KMS-11 (cell line): Measurements from ENCODE around the gene ACTL10.

Experiments used
- H2AFZ ChIP-seq: fragments of 200-600 bp; sonication (generic); 2 replicates; pipeline ENCODE4 v1.6.1; 2016; ENCODE audit warnings: antibody characterized with exemption, mixed run types, low read depth
- H3K27ac ChIP-seq: fragments of 200-600 bp; sonication (generic); 2 replicates; pipeline ENCODE4 v1.6.1; 2016; ENCODE audit warnings: mild to moderate bottlenecking, mixed run types
- H3K27me3 ChIP-seq: fragments of 200-600 bp; sonication (generic); 2 replicates; pipeline ENCODE4 v1.6.1; 2017; ENCODE audit warnings: mild to moderate bottlenecking, low read depth, mixed run types, moderate library complexity; ENCODE audit not compliant: insufficient read depth
- H3K36me3 ChIP-seq: fragments of 200-600 bp; sonication (generic); 2 replicates; pipeline ENCODE4 v1.6.1; 2017; ENCODE audit warnings: mild to moderate bottlenecking, mixed run types; ENCODE audit not compliant: insufficient read depth
- H3K4me1 ChIP-seq: fragments of 200-600 bp; sonication (generic); 2 replicates; pipeline ENCODE4 v1.6.1; 2016; ENCODE audit warnings: mild to moderate bottlenecking, low read depth, mixed run types; ENCODE audit not compliant: poor library complexity, severe bottlenecking
- H3K4me2 ChIP-seq: fragments of 200-600 bp; sonication (generic); 2 replicates; pipeline ENCODE4 v1.7.0; 2016; ENCODE audit warnings: mild to moderate bottlenecking, mixed run types
- H3K4me3 ChIP-seq: fragments of 200-600 bp; sonication (generic); IDR thresholded peaks from 2 replicates; pipeline ENCODE4 v1.6.1; 2017; ENCODE audit warnings: low read depth, low read length, mixed read lengths; ENCODE audit not compliant: insufficient read depth
- H3K79me2 ChIP-seq: fragments of 200-600 bp; sonication (generic); 2 replicates; pipeline ENCODE4 v1.6.1; 2016; ENCODE audit warnings: low read depth, mixed run types; ENCODE audit not compliant: insufficient read depth
- H3K9ac ChIP-seq: fragments of 200-600 bp; sonication (generic); 2 replicates; pipeline ENCODE4 v1.6.1; 2016; ENCODE audit warnings: mild to moderate bottlenecking, mixed run types
- H4K20me1 ChIP-seq: fragments of 200-600 bp; sonication (generic); 2 replicates; pipeline ENCODE4 v1.6.1; 2016; ENCODE audit warnings: mild to moderate bottlenecking, mixed run types; ENCODE audit not compliant: insufficient read depth
- CTCF ChIP-seq: fragments of 200-600 bp; sonication (generic); conservative IDR thresholded peaks from 2 replicates; pipeline ENCODE4 v1.6.1; 2017; ENCODE audit warnings: low read depth, mild to moderate bottlenecking, antibody characterized with exemption, low read length, moderate library complexity, mixed read lengths

Gene ACTL10

GRCh38 chr20:33681728-33682353, 15.1 kb downstream of the ACTL10 start:
- peaks cover 56% of the 10 kb centered on the region for H3K79me2 ChIP-seq
- peaks cover 19% of the 10 kb centered on the region for H4K20me1 ChIP-seq
- no peak overlapping the region for H2AFZ ChIP-seq
- H3K4me3 ChIP-seq: no peak overlapping the region
- peaks cover 11% of the 10 kb centered on the region for H3K36me3 ChIP-seq
- no peak overlapping the region; the same call in 1 of the 2 replicates for H3K4me2 ChIP-seq
- no peaks in the 10 kb centered on the region for H3K27me3 ChIP-seq
- no peak overlapping the region for H3K9ac ChIP-seq
- no peak for TF ChIP-seq CTCF
- peaks cover 66% of the 10 kb centered on the region for H3K4me1 ChIP-seq
- no peak overlapping the region; the same call in 1 of the 2 replicates for H3K27ac ChIP-seq

GRCh38 chr20:33684533-33685327, 18.0 kb downstream of the ACTL10 start:
- Histone ChIP-seq H3K36me3 (0 out of 2 replicates have a peak, but pooled peaks cover 4% of the 10 kb centered on the region), H4K20me1 (peaks cover 19% of the 10 kb centered on the region), H3K27ac (peak overlapping the region; percentile 67; the same call in 1 of the 2 replicates), H3K79me2 (peaks cover 56% of the 10 kb centered on the region), H3K9ac (peak overlapping the region; percentile 72; the same call in 1 of the 2 replicates), H3K4me3 (no peak overlapping the region), H3K4me1 (peaks cover 78% of the 10 kb centered on the region), H2AFZ (no peak overlapping the region), H3K4me2 (peak overlapping the region; percentile 91), H3K27me3 (no peaks in the 10 kb centered on the region)
- no peak for TF ChIP-seq CTCF

GRCh38 chr20:33685328-33686099, 18.8 kb downstream of the ACTL10 start:
- TF ChIP-seq CTCF: no peak
- H3K4me3 ChIP-seq: no peak overlapping the region
- no peaks in the 10 kb centered on the region for H3K27me3 ChIP-seq
- H3K4me1 ChIP-seq: peaks cover 70% of the 10 kb centered on the region
- H3K36me3 ChIP-seq: no peaks in the 10 kb centered on the region
- peaks cover 19% of the 10 kb centered on the region for H4K20me1 ChIP-seq
- peak overlapping the region; percentile 67 for H3K27ac ChIP-seq
- peaks cover 50% of the 10 kb centered on the region for H3K79me2 ChIP-seq
- peak overlapping the region; percentile 32; the same call in 1 of the 2 replicates for H2AFZ ChIP-seq
- peak overlapping the region; percentile 91 for H3K4me2 ChIP-seq
- H3K9ac ChIP-seq: peak overlapping the region; percentile 72; the same call in 1 of the 2 replicates
